HCT116 (cell line): ENCODE results near the gene NLRP7. TPM values are rescaled to one million over a fixed set of nuclear protein-coding genes. Genes with fewer than 3 reads are reported as not detected.

Source experiments
- ATAC-seq: fragments of 200-7000 bp; cut with Tn5 transposase; 2 replicates; pipeline ENCODE4 v1.9.1; 2020; ENCODE audit warnings: mild to moderate bottlenecking, moderate library complexity
- BruUV-seq: library from RNA; stranded (reverse); fragments of 400-500 nt; replicated peaks from 2 replicates; lab custom pipeline; 2021; lab: Mats Ljungman, UMichigan
- CTCF ChIA-PET: fragments of 300-600 bp; sonication (Branson Sonifier 250); formaldehyde crosslinking; loops from one replicate; lab custom pipeline; 2021; ENCODE audit warnings: antibody characterized with exemption; lab: Charles Lee
- POLR2A ChIA-PET: fragments of 300-600, 350-600 bp; sonication (Branson Sonifier 250); formaldehyde crosslinking; loops from one replicate; lab custom pipeline; 2021; ENCODE audit warnings: antibody characterized with exemption; lab: Charles Lee
- RAD21 ChIA-PET, 2 experiments: fragments of 300-600 bp; sonication (Branson Sonifier 250); formaldehyde crosslinking; loops; one replicate each; lab custom pipeline; 2023; ENCODE audit warnings: low total read pairs in 2 of 2; ENCODE audit not compliant: uncharacterized antibody in 2 of 2, unreplicated experiment in 2 of 2, low non-redundant PET in 1 of 2; lab: Charles Lee
- DNase-seq: peaks from one replicate; pipeline ENCODE4 v3.0.0-alpha.2; 2010; ENCODE audit warnings: low read depth, low spot score
- H2AFZ ChIP-seq: fragments of 200-600 bp; shearing (Covaris generic), sonication (generic); 2 replicates; pipeline ENCODE4 v1.6.1; 2017; ENCODE audit warnings: low read depth, mixed run types, mixed read lengths, antibody characterized with exemption, low read length; ENCODE audit not compliant: poor library complexity, severe bottlenecking
- H3K27ac ChIP-seq: 2 replicates; pipeline ENCODE4 v1.5.1; 2012; ENCODE audit warnings: low read depth, low read length
- H3K27me3 ChIP-seq: fragments of 200-600 bp; sonication (generic); 2 replicates; pipeline ENCODE4 v1.6.1; 2016; ENCODE audit warnings: mixed run types, low read length, mixed read lengths; ENCODE audit not compliant: insufficient read depth
- H3K36me3 ChIP-seq, 2 experiments: fragments of 200-500 bp in 1 of 2; fragments of 200-600 bp in 1 of 2; sonication (Bioruptor generic) in 1 of 2; sonication (generic) in 1 of 2; 2 replicates each; pipeline versions ENCODE4 v1.5.1 to v1.6.1; 2014 to 2016; ENCODE audit warnings: low read length in 2 of 2, inconsistent platforms in 1 of 2, mixed read lengths in 1 of 2, mixed run types in 1 of 2; ENCODE audit not compliant: insufficient read depth in 2 of 2, control insufficient read depth in 1 of 2
- H3K4me1 ChIP-seq, 2 experiments: fragments of 200-600 bp in 1 of 2; sonication (generic) in 1 of 2; 2 replicates each; pipeline versions ENCODE4 v1.5.1 to v1.6.1; 2012 to 2017; ENCODE audit warnings: low read length in 2 of 2, inconsistent platforms in 1 of 2, mild to moderate bottlenecking in 1 of 2, mixed read lengths in 1 of 2, mixed run types in 1 of 2, moderate library complexity in 1 of 2; ENCODE audit not compliant: insufficient read depth in 2 of 2, control insufficient read depth in 1 of 2
- H3K4me2 ChIP-seq: fragments of 200-600 bp; sonication (generic); 2 replicates; pipeline ENCODE4 v1.6.1; 2017; ENCODE audit warnings: mixed run types, low read length, mixed read lengths
- H3K4me3 ChIP-seq, 2 experiments: fragments of 200-600 bp in 1 of 2; sonication (generic) in 1 of 2; replicated peaks in 1 of 2; 2 replicates each; pipeline ENCODE4 v1.5.1; 2011 to 2016; ENCODE audit warnings: low read length in 2 of 2, control low read depth in 1 of 2, low read depth in 1 of 2, mild to moderate bottlenecking in 1 of 2, mixed read lengths in 1 of 2, mixed run types in 1 of 2
- H3K79me2 ChIP-seq: fragments of 200-600 bp; sonication (generic); 2 replicates; pipeline ENCODE4 v1.6.1; 2017; ENCODE audit warnings: mild to moderate bottlenecking, mixed run types, low read length, moderate library complexity, mixed read lengths; ENCODE audit not compliant: insufficient read depth
- H3K9ac ChIP-seq: fragments of 200-600 bp; sonication (generic); 2 replicates; pipeline ENCODE4 v1.6.1; 2016; ENCODE audit warnings: low read length, mixed read lengths
- H3K9me2 ChIP-seq: fragments of 200-600 bp; sonication (generic), shearing (Covaris generic); 2 replicates; pipeline ENCODE4 v1.6.1; 2017; ENCODE audit warnings: mixed run types, mild to moderate bottlenecking, moderate library complexity; ENCODE audit not compliant: insufficient read depth
- H3K9me3 ChIP-seq, 2 experiments: fragments of 200-500 bp in 1 of 2; fragments of 200-600 bp in 1 of 2; sonication (Bioruptor generic) in 1 of 2; sonication (generic) in 1 of 2; 2 replicates each; pipeline ENCODE4 v1.6.1; 2014 to 2017; ENCODE audit warnings: low read length in 2 of 2, mixed read lengths in 2 of 2, inconsistent platforms in 1 of 2, low read depth in 1 of 2, mild to moderate bottlenecking in 1 of 2, mixed run types in 1 of 2, moderate library complexity in 1 of 2; ENCODE audit not compliant: control insufficient read depth in 1 of 2, insufficient read depth in 1 of 2
- H4K20me1 ChIP-seq: fragments of 200-600 bp; sonication (generic), shearing (Covaris generic); 2 replicates; pipeline ENCODE4 v1.6.1; 2017; ENCODE audit warnings: mixed run types, mild to moderate bottlenecking, moderate library complexity; ENCODE audit not compliant: insufficient read depth
- ELF1 ChIP-seq: IDR thresholded peaks from 2 replicates; pipeline ENCODE4 v1.6.1; 2012; ENCODE audit warnings: low read depth, borderline replicate concordance
- EZH2phosphoT487 ChIP-seq: fragments of 200-600 bp; IDR thresholded peaks from 2 replicates; pipeline ENCODE4 v1.6.1; 2018; ENCODE audit warnings: antibody characterized with exemption, borderline replicate concordance
- FOSL1 ChIP-seq: IDR thresholded peaks from 2 replicates; pipeline ENCODE4 v1.6.1; 2012; ENCODE audit warnings: low read depth
- JUND ChIP-seq: IDR thresholded peaks from 2 replicates; pipeline ENCODE4 v1.6.1; 2012
- POLR2AphosphoS5 ChIP-seq: IDR thresholded peaks from 2 replicates; pipeline ENCODE4 v1.6.1; 2011; ENCODE audit warnings: mild to moderate bottlenecking, low read depth, low read length, moderate library complexity
- RAD21 ChIP-seq: IDR thresholded peaks from 2 replicates; pipeline ENCODE4 v1.6.1; 2012; ENCODE audit warnings: low read depth, mild to moderate bottlenecking
- SP1 ChIP-seq: IDR thresholded peaks from 2 replicates; pipeline ENCODE4 v1.6.1; 2012; ENCODE audit warnings: low read depth
- SRF ChIP-seq: IDR thresholded peaks from 2 replicates; pipeline ENCODE4 v1.6.1; 2012; ENCODE audit warnings: low read depth
- ZNF274 ChIP-seq: fragments of 200-500 bp; sonication (Bioruptor generic); IDR thresholded peaks from 2 replicates; pipeline ENCODE4 v1.6.1; 2014; ENCODE audit warnings: mild to moderate bottlenecking, low read depth, low read length, inconsistent platforms
- intact Hi-C: fragments of 100-400 bp; cut with micrococcal nuclease; formaldehyde crosslinking; loops from 2 replicates; pipeline ENCODE4 v1.10.0; 2022
- total RNA-seq: library from RNA; stranded (reverse); gene quantifications from one replicate; pipeline ENCODE4 v1.2.1, GENCODE V29; 2021; ENCODE audit not compliant: unreplicated experiment
- TF ChIP-seq, protein P1 (sequence below): IDR thresholded peaks from 2 replicates; pipeline ENCODE4 v1.6.1; 2011; ENCODE audit warnings: mild to moderate bottlenecking, low read length, moderate library complexity; ENCODE audit not compliant: insufficient replicate concordance; ENCODE audit errors: extremely low read depth
- TF ChIP-seq, protein P2 (sequence below), 3 experiments: fragments of 200-600 bp in 1 of 3; sonication (generic) in 1 of 3; IDR thresholded peaks in 2 of 3; conservative IDR thresholded peaks in 1 of 3; 2 replicates each; pipeline ENCODE4 v1.5.1; 2012 to 2017; ENCODE audit warnings: low read depth in 2 of 3, low read length in 2 of 3, antibody characterized with exemption in 1 of 3, borderline replicate concordance in 1 of 3, control low read depth in 1 of 3, mild to moderate bottlenecking in 1 of 3, mixed read lengths in 1 of 3, mixed run types in 1 of 3, moderate library complexity in 1 of 3; ENCODE audit not compliant: insufficient read depth in 1 of 3

The NLRP7 gene
- total RNA-seq, 1 experiment from 2014 or later = not detected

DNA sequence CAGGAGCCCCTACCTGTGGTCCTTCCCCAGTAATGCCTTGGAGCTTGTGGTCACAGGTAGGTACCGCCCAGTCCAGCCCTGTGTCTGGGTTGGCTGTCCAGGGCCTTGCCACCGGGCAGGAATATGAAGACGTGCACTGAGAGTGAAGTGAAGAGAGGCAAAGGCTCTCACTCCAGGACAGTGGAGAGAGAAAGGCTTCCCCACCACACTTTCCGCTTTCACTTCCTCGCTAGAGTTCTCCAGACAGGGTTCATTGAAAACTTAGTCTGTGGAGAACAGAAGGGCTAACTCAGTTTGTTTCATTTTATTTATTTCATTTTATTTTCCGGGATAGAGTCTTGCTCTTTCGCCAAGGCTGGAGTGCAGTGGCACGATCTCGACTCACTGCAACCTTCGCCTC lies 59.1 kb downstream of the NLRP7 start (continued):
- TF ChIP-seq, protein P1, sequence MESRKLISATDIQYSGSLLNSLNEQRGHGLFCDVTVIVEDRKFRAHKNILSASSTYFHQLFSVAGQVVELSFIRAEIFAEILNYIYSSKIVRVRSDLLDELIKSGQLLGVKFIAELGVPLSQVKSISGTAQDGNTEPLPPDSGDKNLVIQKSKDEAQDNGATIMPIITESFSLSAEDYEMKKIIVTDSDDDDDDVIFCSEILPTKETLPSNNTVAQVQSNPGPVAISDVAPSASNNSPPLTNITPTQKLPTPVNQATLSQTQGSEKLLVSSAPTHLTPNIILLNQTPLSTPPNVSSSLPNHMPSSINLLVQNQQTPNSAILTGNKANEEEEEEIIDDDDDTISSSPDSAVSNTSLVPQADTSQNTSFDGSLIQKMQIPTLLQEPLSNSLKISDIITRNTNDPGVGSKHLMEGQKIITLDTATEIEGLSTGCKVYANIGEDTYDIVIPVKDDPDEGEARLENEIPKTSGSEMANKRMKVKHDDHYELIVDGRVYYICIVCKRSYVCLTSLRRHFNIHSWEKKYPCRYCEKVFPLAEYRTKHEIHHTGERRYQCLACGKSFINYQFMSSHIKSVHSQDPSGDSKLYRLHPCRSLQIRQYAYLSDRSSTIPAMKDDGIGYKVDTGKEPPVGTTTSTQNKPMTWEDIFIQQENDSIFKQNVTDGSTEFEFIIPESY = no peak
- no peak for TF ChIP-seq RAD21
- no peak for TF ChIP-seq ELF1
- TF ChIP-seq EZH2phosphoT487 = no peak
- TF ChIP-seq, all 23 proteins: peak for 0

- Histone ChIP-seq H4K20me1 (no peaks in the 10 kb centered on the region), H3K4me2 (no peak overlapping the region), H3K9ac (no peak overlapping the region), H3K36me3 (no peaks in the 10 kb centered on the region), H2AFZ (no peak overlapping the region), H3K4me1 (no peaks in the 10 kb centered on the region), H3K27ac (no peak overlapping the region), H3K9me2 (no peaks in the 10 kb centered on the region), H3K27me3 (no peaks in the 10 kb centered on the region), H3K4me3 (no peak overlapping the region), H3K9me3 (no peaks in the 10 kb centered on the region), H3K79me2 (no peaks in the 10 kb centered on the region)
- ChIA-PET RAD21 (no interaction called here), CTCF (no interaction called here), POLR2A (no interaction called here)
- TF ChIP-seq JUND (no peak), POLR2AphosphoS5 (no peak), SP1 (no peak), SRF (no peak), ZNF274 (no peak), FOSL1 (no peak)
- TF ChIP-seq, protein P1 = no peak
- TF ChIP-seq, protein P2, sequence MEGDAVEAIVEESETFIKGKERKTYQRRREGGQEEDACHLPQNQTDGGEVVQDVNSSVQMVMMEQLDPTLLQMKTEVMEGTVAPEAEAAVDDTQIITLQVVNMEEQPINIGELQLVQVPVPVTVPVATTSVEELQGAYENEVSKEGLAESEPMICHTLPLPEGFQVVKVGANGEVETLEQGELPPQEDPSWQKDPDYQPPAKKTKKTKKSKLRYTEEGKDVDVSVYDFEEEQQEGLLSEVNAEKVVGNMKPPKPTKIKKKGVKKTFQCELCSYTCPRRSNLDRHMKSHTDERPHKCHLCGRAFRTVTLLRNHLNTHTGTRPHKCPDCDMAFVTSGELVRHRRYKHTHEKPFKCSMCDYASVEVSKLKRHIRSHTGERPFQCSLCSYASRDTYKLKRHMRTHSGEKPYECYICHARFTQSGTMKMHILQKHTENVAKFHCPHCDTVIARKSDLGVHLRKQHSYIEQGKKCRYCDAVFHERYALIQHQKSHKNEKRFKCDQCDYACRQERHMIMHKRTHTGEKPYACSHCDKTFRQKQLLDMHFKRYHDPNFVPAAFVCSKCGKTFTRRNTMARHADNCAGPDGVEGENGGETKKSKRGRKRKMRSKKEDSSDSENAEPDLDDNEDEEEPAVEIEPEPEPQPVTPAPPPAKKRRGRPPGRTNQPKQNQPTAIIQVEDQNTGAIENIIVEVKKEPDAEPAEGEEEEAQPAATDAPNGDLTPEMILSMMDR (IDR thresholded peaks at IDR 0.05 in 2 of 3, conservative IDR thresholded peaks at IDR 0.05 in 1 of 3; ENCODE audit: borderline replicate concordance in 1 of 3, insufficient read depth in 1 of 3, low read depth in 2 of 3, low read length in 2 of 3) = no peak
- ATAC-seq = no peak
- BruUV-seq = no TSS peak
- no peak for DNase-seq
- intact Hi-C loops = no loop called here
Measured at GRCh38 chr19:54883228-54883627, 64.1 kb downstream of the NLRP7 start.
